GM19397 (cell line): Measurements from ENCODE around the gene FNDC3A.
"Not testable (repeated sequence)": the region's sequence is repeated elsewhere in the genome, so short reads cannot be mapped to it uniquely, and the experiment has no call there.

Source experiments
- ATAC-seq: cut with Tn5 transposase; IDR thresholded peaks from one replicate; pipeline ENCODE4 v1.9.1; 2021; ENCODE audit warnings: mild to moderate bottlenecking, moderate library complexity; ENCODE audit not compliant: unreplicated experiment

Gene FNDC3A

DNA sequence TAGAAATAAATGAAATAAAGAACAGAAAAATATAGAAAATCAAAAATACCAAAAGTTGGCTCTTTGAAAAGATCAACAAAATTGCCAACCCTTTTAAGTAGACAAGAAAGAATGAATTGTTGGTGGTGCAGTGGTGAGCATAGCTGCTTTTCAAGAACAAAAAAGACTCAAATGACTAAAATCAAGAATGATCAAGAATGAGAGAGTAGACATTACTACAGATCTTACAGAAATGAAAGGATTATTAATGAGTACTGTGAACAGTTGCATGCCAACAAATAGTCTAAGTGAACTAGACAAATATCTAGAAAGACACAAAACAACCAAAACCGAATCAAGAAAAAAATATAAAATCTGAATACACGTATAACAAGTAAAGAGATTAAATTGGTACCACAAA is 53.9 kb downstream of the FNDC3A start:
- ATAC-seq, result no peak

DNA sequence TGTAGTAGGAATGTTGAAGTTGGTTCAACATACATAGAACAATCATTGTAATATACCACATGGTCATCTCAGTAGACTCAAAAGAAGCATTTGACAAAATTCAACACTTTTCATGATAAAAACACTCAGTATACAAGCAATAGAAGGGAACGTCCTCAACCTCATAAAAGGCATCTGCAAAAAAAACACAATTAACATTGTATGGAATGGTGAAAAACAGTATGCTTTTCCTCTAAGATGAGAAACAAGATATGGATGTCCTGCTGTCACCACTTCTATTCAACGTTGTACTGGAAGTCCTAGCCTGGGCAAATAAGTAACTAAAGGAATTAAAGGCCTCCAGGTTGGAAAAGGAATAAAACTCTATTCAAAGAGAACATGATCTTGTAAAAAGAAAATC is 54.5 kb downstream of the FNDC3A start:
- ATAC-seq, result no peak

DNA sequence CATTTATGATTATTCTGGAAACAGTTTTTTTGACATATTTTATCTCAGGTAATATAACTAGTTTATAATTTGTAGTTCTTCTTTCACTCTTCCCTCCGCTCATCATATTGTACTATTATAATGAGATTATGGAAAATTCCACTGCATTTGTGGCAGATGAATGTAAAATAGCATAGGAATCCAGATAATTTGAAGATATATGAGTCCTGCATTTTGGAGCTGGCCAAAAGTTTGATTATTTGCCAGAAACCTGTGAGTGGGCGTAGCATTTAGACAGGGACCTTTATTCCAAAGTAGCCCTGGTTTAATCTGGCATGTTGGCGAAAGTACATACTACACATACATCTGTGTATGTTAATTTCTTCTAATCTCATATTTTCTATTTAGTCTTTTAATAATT is 65.2 kb downstream of the FNDC3A start:
- no peak for ATAC-seq

DNA sequence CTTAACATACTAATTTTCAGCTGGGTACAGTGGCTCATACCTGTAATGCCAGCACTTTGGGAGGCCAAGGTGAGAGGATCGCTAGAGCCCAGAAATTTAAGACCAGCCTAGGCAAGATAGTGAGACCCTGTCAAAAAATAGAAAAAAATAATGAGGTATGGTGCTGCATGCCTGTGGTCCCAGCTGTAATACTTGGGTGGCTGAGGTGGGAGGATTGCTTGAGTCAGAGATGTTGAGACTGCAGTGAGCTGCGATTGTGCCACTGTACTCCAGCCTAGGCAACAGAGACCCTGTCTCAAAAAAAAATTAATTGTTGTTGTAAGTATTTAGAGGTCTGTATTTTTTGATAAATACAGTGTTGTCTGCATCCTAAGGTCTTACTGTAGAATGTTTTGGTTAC is 66.8 kb downstream of the FNDC3A start:
- no peak for ATAC-seq

DNA sequence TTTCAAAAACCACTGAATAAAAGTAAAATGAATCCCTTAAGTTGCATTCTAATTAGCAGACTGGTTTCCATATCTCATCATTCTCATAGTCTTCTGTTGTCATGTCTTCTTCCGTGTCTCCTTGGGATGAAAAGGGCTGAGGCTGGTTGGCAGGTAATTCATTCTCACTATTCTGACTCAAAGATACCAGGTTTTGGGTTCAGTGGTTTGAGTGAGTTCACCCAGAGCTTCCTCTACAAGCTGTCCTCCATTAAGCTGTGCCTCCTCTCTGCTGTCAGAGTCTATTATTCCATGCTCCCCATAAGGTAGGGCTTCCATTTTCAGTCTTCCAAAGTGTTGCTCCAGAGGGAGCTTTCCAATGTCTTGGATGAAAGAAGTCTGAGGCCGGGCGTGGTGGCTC is 68.3 kb downstream of the FNDC3A start:
- ATAC-seq, result no peak

DNA sequence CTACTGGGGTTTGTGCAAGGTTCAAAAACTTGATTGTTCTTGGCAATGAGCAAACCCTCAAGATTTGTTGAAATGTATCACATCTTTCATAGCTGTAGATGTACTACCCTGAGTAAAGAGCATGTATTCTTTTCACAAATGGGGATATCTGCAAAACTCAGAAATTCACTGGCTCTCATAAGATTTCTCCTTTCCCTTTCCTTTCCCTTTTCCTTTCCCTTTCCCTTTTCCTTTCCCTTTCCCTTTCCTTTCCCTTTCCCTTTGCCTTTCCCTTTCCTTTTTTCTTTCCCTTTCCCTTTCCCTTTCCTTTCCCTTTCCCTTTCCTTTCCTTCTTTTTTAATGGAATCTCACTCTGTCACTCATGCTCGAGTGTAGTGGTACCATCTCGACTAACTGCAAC is 69.1 kb downstream of the FNDC3A start:
- ATAC-seq, result no peak

DNA sequence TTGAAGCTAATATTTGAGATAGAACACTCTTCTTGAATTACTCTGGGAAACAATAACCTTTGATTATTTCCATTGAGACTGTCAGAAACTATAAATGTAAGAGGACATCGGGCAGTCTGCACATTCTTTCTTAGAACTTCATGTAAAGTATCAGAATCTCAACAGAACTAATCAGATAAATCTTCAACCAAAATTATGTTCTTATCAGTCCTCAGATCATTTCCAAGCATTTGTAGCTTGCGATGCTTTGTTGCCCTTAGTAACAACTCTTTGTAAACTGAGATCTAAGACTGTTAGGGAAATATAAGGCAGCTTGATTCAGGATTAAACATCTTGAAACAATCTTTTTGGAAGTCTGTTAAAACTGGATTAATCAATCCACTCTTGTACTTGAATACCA is 70.3 kb downstream of the FNDC3A start:
- ATAC-seq, result no peak

DNA sequence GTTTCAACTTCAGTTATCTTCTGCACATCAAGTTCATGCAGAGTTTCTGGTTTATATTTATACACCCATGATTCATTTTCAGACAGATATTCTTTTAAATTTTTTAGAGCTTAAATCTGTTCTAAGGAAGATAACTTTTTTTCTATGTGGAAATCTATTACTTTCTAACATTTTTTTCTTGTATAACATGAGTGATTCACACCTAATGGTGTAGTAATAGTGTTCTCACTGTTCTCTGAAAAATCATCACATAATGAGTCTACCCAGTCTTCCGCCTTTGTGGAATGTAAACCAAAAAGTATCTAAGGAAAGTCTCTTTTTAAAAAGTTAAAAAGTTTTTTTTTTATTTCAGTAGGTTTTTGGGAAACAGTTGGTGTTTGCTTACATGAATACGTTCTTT is 70.8 kb downstream of the FNDC3A start:
- no peak for ATAC-seq

DNA sequence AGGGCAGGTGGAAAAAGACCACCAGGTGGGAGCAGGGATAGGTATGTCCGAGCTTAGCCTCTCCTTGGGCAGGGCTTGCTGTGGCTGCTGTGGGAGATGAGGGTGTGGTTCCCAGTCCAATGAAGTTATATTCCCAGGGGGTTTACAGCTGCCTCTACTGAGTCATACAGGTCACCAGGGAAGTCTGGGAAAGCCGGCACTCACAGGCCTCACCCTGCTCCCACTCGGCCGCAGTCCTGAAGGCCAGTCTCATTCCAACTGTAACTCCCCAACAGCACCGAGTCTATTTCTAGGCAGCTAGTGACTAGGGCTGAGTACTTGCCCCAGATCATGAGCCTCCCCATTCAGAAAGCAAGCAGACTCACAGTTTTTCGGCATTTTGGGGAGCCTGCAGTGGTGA is 77.1 kb downstream of the FNDC3A start:
- no peak for ATAC-seq

DNA sequence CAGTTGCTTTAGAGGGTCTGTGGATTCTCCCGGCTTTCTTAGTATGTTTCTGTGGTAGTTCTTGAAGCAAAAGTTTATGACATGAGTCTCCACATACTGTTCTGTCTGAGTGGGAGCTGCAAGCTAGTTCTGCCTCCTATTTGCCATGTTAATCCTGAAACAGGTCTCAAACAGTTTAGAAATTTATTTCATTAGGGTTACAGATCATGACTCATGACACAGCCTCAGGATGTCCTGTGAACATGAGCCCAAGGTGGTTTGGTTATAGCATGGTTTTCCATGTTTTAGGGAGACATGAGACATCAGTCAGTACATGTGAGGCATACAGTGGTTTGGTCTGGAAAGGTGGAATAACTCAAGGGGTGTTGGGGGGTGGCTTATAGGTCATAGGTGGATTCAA is 77.5 kb downstream of the FNDC3A start:
- no peak for ATAC-seq

DNA sequence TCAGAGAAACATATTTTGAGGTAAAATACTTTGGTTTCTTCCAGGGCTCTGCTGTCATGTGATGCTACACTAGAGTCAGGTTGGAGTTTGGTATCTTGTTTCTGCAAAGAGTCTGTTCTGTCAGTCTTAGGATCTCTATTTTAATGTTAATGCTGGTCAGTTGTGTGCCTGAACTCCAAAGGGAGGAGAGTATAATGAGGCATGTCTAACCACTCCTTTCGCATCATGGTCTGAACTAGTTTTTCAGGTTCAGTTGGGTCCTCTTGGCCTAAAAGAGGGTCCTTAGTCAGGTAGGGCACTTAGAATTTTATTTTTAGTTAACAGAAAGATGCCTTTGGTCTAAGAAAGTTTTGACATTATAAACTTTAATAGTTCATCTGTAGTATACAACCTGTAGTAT is 78.2 kb downstream of the FNDC3A start:
- no peak for ATAC-seq

DNA sequence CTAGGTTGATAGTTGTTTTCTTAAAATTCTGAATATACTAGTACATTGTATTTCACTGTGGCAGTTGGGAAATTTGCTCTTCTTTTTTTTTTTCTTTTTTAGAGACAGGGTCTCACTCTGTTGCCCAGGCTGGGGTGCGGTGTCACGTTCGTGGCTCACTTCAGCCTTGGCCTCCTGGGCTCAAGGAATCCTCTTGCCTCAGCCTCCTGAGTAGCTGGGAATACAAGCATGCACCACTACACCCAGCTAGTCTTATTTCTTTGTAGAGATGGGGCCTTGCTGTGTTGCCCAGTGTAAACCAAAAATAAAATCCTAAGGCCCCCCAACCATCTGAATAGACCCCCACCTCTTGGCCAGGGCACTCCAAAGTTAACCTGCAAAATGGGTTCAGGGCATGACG is 79.3 kb downstream of the FNDC3A start:
- no peak for ATAC-seq

DNA sequence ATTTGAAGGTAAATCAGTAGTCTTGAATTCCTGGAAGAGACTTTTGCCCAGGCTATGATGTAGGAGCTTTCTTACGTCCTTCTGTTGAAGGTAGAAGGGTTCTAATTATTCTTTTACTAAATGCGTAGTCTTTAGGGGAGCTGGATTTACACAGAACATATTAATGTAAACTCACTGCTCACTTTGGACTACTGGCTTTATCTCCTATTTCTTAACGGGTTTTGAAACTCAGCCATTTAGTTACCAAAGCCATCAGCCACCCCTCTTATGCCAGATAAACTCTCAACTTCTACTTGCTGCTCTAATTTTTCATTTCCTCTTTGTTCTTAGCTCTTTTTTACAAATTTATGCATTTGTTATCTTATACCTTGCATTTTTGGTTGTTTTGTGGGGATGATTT is 81.5 kb downstream of the FNDC3A start:
- ATAC-seq, result no peak

DNA sequence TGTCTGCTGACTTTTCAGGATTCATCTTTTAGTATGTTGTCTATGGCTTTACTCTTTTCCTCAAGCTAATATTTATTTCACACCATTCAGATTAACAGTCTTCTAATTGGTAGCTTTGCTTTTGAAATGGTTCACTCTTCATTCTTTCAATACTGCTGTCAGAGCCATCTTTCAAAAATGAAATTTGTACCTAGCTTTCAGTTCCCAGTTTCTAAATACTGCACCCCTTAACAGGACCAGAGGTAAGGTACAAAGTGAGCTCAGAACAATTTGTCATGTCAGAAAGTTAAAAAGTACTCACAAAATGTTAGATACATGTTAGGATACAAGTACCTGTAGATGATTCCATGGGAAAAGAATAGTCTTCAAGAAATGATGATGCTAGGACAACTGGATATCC is 83.0 kb downstream of the FNDC3A start:
- ATAC-seq, result no peak

DNA sequence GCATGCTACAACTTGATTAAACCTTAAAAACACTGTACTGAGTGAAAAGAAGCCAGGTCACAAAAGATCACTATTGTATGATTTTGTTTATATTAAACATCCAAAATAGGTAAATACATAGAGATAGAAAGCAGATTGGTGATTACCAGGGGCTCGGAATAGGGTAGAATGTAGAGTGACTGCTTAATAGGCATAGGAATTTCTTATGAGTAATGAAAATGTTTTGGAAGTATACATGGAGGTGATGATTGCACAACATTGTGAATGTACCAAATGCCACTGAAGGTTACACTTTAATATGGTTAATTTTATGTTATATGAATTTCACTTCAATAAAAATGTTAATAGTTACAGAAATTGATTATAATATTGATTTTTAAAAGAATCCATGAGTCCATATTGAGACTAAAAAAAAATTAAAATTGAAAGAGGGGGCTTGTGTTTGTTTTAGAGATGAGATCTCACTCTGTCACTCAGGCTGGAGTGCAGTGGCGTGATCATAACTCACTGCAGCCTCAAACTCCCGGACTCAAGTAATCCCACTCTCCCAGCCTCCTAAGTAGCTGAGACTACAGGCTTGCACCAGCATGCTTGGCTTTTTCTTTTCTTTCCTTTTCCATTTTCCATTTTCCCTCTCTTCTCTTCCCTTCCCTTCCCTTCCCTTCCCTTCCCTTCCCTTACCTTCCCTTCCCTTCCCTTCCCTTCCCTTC is 85.1 kb downstream of the FNDC3A start:
- no peak for ATAC-seq

DNA sequence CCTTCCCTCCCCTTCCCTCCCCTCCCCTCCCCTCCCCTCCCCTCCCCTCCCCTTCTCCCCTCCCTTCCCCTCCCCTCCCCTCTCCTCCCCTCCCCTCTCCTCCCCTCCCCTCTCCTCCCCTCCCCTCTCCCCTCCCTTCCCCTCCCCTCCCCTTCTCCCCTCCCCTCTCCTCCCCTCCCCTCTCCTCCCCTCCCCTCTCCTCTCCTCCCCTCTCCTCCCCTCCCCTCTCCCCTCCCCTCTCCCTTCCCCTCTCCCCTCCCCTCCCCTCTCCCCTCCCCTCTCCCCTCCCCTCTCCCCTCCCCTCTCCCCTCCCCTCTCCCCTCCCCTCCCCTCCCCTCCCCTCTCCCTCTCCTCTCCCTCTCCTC is 85.7 kb downstream of the FNDC3A start:
- ATAC-seq, result not testable (repeated sequence)

DNA sequence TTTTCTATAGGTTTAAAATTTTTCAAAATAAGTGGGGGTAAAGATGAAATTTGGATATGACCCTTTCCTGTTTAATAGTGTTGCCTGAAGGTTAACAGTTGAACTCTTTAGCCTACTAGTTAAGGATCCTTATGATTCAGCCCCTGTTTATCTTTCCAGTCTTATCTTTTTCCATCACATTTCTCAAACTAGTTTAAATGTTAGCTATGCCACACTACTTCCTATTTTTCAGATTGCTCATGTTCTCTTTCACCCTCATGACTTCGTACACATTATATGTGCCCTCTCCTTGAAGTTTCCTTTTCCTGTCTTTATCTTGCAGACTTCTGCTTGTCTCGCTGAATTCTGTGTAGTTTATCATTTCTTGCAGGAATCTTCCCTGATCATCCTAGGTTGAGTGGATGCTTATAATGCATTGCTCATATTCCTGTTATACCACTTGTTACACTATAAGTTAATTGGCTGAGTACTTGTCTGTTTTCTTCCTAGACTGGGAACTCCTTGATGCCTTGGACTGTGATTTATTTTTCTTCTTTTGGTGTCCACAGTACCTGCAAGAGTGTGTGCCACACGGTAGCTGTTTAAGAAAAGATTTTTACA is 86.7 kb downstream of the FNDC3A start:
- no peak for ATAC-seq

DNA sequence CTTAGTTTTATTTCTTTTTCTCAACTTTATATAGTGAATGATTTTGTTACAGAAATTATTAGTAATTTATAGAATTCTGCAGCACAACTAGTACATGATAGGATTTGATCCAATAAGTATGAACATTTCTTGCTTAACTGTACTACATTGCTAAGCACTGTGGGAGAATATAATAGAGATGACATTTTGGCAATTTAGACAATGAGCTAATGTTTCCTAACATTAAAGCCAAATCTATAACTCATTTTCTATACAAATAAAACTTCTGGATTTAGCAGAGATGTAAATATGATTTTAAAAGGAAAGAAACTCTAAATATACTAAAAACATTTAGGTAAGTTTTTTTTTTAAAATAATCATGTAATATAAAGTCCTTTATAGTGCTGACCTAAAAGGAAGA is 87.3 kb downstream of the FNDC3A start:
- no peak for ATAC-seq

DNA sequence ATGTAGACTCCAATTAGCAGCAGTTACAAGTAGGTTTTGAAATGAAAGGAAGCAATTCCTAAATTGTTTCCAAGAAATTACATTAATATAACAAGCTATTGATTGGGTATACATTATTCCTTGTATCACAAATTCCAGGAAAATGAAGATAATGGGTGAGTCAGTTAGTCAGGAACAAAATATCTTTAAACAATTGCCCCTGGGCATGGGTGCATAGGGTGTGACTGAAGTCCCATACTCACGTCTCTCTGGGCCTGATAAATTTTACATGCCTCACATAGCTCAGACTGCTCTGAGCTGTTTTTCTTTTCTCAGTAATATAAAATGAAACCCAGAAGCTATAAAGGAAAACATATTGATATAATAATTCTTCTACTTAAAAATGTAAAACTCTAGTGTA is 87.8 kb downstream of the FNDC3A start:
- no peak for ATAC-seq

DNA sequence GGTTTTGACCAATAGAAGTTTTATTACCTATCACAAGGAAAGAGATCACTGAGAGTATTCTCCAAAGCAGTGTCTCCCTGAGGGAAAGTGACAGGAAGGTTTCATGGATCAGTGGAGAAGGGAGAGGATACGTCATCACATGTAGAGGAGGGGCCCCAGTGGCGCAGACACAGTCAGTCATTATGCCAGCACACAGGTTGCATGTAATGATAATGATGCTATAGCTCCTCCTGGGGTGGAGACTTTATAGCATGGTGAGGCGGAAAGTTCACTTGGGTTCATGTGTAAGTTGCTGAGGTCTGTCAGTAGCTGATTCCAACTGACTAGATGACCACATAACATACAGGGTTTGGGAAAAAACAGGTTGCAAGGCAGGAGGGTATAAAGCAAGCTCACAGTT is 88.8 kb downstream of the FNDC3A start:
- no peak for ATAC-seq

DNA sequence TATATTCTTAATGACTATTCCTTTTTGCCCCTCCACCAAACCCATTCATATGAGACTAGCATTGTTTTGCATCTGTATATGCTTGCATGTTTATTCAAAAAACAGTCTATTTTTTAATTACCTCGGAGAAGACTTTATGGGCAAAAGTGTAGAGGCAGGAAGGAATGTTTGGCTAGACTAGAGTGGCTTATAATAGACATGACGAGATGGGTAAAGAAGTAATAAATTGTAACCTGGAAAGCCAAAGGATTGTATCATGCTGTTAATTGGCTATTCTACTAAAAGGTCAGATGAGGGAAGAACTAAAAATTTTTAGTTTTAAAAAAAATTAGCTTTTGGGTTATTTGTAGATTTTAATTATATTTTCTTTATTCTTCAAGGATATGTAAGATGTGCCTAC is 91.1 kb downstream of the FNDC3A start:
- ATAC-seq, result no peak

DNA sequence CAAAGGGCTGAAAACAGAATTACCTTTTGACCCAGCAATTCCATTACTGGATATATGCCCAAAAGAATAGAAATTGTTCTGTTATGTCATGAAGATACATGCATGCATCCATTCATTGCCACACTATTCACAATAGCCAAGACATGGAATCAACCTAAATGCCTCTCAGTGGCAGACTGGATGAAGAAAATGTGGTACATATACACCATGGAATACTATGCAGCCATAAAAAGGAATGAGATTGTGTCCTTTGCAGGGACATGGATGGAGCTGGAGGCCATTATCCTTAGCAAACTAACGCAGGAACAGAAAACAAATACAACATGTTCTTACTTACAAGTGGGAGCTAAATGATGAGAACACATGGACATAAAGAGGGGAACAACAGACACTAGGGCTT is 92.8 kb downstream of the FNDC3A start:
- not testable (repeated sequence) for ATAC-seq

DNA sequence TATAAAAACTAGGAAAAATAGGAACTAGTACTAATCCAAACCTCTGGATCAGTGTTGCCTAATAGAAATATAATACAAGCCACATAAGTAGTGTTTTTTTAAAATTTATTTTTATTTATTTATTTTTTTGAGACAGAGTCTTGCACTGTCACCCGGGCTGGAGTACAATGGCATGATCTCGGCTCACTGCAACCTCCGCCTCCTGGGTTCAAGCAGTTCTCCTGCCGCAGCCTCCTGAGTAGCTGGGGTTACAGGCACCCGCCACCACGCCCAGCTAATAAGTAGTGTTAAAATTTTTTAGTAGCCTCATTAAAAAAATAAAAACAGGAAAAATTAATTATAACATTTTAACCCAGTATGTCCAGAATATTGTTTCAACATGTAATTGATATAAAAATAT is 94.3 kb downstream of the FNDC3A start:
- not testable (repeated sequence) for ATAC-seq
